Measurements from ENCODE around the gene ISG20L2.

Gene ISG20L2

GRCh38 chr1:156754219-156754618 is 25.7 kb upstream of the ISG20L2 start:
- no peak for DNase-seq (ENCODE audit: low read depth in 2 of 2)

GRCh38 chr1:156752843-156753482 is 24.4 kb upstream of the ISG20L2 start:
- no peak for DNase-seq (ENCODE audit: low read depth in 2 of 2)

DNA sequence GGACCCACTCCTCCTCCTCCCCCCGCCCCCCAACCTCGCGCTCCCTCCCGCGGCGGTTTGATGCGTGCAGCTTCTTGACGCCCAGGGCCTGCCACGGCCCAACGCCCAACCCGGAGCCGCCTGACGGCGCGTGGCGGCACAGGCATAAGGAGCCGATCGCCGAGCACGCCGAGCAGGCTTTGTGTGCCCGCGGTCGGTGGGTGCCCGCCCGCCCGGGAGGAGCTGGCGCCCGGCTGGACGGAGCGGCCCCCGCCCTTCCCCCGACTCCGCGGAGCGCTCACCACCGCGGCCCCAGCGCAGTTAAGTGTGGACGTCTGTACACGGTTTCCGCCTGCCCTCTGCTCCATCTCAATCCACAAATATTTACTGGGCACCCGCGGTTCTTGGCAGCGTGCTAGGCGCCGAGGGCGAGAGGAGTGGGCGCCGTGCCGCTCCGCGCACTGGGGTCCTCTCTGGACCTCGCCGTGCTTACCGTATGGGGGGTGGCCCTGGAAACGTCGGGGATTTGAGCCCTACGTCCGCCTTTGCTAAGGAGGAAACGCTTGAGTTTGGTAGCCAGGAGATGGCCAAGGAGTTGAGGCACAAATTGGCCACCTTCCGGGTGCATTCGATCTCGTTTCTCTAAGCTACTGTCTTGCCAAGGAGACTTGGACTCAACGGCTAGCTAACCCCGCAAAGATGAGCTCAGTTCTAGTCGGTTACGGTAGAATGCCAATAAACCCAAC is 23.4 kb upstream of the ISG20L2 start:
- DNase-seq (ENCODE audit: low read depth in 2 of 2): peak; percentile 95 to 97

DNA sequence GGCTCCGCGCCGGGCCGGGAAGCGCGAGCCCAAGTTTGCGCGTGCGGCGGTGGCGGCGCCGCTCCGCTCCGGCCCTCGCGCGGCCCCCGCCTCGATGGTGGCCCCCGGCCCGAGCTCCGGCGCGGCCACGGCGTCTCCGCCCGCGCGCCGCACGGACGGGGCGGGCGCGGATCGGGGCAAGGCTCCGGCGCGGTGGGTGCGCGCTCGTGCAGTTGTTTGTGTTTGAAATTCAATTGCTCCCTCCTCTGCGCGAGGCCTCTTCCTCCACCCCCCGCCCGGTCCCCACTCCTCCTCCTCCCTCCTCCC is 22.8 kb upstream of the ISG20L2 start, which contains the start of gene HDGF:
TSS of gene HDGF (minus strand) at position 225 of the 306 bp plus-strand sequence. CDS start 246 bp downstream, outside the sequence.
- no peak for DNase-seq (ENCODE audit: low read depth in 2 of 2)

- no peak for DNase-seq (ENCODE audit: low read depth in 2 of 2)
Observed at GRCh38 chr1:156750711-156751450, 22.3 kb upstream of the ISG20L2 start.

GRCh38 chr1:156750191-156750672 is 21.7 kb upstream of the ISG20L2 start:
- DNase-seq (ENCODE audit: low read depth in 2 of 2): no peak

DNA sequence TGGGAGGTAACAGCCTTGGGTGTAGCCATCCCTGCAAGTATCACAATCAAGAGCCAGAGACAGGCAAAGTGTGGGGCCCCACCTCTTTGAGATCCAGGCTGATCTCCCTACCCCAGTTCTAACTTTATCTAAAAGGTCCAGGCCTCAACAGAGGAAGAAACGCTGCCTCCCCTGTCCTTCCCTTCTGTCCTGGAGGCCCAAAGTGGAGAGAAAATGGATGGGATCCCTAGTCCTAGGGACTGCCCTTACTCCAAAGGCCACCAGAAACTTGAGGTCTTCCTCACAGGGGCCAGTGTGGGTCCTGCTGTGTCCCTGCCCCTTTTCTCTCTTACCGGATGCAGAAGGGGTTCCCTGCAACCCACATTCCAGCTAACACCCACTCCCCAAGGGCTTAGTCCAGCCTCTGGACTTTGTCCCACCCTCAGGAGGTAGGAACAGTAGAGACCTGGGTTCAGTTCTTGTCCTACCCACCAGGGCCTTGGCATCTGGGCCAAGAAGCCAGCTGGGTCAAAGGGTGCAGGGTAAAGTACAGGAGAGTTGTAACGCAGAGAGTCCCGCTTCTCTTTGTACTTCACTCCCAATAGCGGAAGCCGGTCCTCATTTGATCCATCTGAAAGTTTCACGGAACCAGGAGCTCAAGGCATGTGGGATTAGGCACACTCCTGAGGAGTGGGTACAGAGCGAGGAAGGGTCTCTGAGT is 21.0 kb upstream of the ISG20L2 start:
- DNase-seq (ENCODE audit: low read depth in 2 of 2): no peak

DNA sequence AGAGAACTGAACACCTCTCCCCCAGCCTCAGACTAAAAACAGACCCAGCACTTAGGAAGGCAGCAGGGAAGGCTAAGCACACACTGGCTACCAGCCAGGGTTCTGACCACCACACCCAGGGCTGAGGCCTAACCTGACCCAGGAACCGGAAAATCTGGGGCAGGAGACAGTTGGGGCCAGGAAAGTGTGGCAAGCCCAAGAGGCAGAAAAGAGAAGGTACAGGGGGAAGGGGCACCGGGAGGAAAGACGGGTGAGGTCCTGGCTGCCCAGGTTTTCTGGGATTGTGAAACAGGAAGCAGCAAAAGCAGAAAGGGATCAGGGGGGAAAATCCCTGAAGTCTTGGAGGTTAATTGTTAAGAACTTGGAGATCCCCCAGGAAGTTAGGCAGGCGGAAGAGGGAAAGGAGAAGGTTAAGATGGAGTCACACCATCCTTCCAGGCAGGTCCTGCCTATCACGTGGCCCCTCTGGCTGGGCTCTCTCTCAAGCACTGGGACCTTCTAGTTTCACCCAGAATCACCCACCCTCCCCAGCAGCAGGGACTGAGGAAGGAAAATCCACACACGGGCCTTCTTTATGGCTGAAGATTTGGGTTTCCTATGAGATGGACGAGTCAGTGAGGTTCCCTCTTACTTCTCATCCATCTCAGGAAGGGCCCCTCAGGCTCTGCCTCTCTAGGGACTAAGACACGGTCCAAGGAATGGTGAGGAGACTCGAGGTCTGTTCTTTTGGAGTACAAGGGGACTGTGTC is 20.3 kb upstream of the ISG20L2 start:
- no peak for DNase-seq (ENCODE audit: low read depth in 2 of 2)

DNA sequence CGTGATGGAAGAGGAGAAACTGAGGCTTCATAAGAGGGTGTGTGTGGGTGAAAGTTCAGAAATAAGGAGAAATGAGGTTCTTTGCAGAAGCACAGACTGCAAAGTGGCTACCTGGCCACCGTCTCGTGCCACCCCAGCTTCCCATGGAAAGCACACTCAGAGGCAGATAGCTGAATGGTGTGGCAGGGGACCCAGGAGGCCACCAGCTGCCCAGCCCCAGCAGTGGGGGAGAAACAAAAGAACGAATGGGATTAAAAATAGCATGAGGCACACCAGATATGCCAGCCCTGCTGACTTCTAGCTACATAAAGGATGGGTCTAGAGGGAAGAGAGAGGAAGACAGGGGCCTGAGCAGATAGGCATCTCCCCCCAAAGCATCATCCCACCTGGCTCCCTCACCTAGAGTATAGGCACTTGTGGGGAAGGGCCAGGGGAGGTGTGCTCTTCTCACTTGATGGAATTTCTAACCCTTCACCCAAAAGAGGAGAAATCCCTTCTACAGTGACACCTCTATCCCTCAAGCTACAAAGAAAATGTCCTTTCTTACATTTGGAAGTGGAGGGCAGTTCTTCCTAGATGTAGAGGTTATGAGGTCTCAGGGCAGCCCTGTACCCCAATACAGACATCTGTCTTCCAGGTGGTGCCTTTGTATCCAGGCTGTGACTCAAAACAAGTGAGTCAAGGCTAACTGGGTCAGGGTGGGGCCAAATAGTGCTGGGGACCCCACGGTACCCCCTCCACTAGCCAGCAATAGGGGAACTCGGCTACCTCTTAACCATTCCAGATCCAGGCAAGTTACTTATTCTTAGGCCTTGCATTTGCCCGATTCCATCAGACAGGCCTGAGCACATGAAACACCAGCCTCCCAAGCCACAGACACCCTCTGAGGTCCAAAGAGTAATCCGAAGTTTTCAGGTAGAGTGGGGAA is 19.4 kb upstream of the ISG20L2 start:
- no peak for DNase-seq (ENCODE audit: low read depth in 2 of 2)

DNA sequence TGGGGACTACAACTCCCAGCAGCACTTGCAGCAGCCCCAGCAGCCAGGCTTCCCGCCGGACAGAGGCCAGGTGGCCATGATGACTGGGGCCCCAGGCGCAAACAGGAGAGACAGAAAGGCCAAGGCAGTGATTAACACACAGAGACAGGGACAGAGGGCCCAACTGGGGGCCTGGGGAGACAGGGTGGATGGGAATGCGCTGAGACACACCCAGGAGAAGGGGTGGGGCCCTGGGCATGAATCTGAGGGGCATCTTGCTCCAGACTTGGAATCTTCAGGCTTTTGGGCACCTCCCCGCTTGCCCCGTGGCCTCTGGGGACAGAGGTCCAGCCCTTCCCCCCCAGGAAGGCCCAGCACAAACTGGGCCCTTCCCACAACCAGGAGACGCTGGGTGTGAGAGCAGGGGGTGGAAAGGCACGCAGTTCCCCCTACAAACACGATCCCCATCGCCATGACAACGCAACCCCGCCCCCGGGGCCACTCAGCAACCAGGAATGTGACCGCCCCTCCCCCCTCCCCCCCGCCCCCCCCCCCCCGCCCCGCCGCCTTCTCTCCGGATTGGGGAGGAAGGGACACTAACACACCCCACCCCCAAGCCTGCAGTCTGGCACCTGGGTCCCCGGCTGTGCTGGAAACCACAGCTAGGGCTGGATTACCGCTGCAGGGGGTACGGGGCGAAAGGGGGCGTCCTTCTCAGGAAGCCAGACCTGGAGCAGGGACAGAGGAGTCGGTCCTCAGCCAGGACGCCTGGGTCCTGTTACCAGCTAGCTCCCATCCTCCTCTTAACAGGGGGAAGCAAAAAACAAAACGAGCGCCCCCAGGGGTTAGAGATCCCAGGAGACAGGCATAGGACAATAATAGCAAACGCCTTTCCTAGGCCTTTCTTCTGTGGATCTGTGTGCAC is 18.4 kb upstream of the ISG20L2 start:
- DNase-seq (ENCODE audit: low read depth in 2 of 2): no peak

- no peak for DNase-seq (ENCODE audit: low read depth in 2 of 2)
Observed at GRCh38 chr1:156746406-156746727, 17.8 kb upstream of the ISG20L2 start.

DNA sequence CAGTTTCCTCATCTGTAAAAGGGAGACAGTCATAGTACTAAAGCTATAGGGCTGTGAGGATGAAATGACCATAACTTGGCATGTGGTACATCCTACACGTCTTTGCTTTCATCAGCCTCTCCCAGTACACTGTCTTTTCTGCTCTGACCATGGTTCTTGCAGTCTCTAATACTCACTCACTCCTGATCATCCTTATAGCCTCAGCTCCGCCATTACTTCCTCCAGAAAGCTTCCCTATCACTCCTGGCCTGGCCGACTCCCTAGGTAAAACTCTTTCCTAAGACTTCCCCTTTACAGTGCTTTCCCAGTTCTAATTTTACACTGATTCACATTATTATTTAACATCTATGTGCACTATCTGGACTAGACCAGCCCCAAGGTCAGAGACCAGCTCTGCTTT is 17.3 kb upstream of the ISG20L2 start:
- DNase-seq (ENCODE audit: low read depth in 2 of 2): no peak

- no peak for DNase-seq (ENCODE audit: low read depth in 2 of 2)
Observed at GRCh38 chr1:156744786-156745419, 16.3 kb upstream of the ISG20L2 start.

DNA sequence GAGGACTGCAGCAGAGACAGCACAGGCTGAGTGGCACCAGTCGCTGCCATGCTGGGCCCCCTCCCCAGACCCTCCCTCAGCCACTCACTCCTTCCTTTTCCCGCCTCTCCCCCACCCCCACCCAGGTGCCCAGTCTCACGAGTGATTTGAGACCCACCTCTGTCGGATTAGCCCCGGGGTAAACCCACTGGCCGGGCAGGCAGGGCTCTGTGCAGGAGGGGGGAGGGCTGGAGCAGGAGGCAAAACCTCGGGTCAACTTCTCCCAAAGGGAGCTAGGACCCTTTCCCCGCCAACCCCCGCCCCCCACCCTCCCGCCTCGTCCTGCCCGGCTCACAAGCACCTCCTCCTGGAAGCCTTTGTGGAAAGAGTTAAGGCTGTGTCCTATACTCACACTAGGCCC is 15.8 kb upstream of the ISG20L2 start:
- DNase-seq (ENCODE audit: low read depth in 2 of 2): no peak

DNA sequence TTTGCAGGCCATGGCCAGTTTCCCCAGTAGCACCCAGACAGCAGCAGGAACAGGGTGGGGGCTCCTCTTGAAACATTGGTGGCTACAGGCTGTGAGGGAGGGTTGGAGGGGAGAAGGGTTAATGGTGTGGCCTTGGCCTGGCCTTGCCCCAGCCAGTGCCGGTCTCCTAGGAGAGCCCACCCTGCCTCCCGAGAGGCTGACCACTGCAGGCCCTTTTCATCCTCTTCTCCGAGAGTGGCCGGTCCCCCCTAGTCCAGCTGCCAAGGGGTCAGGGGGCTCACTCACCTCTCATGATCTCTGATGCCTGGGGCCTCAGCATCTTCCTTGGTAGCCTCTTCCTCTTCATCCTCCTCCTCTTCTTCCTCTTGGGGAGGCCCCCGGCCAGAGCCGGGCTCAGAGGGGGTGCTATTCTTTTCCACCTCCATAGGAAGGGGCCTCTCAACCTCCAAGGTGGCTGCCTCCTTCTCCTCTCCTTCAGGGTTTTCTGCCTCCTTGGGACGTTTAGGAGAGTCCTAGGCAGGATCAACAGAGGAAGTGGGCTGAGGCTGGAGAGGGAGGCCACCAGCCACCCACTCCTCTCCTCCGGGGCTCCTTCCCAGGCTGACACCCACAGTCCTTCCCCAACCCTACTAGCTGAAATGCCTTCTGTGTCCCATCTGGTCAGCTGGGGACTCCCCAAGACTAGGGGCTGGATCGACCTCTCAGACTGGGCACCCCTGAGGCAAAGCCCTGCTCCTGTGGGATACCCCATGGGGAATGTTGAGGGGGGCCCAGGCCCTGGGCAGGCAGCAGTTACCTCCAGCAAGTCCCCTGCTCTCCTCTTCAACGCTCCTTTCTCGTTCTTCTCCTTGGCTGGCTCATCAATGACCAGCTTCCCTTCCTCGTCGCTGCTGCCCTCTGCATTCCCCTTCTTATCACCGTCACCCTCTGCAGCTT is 15.1 kb upstream of the ISG20L2 start:
- no peak for DNase-seq (ENCODE audit: low read depth in 2 of 2)

- no peak for DNase-seq (ENCODE audit: low read depth in 2 of 2)
Observed at GRCh38 chr1:156742801-156743200, 14.2 kb upstream of the ISG20L2 start.

- no peak for DNase-seq (ENCODE audit: low read depth in 2 of 2)
Observed at GRCh38 chr1:156742017-156742416, 13.5 kb upstream of the ISG20L2 start.

DNA sequence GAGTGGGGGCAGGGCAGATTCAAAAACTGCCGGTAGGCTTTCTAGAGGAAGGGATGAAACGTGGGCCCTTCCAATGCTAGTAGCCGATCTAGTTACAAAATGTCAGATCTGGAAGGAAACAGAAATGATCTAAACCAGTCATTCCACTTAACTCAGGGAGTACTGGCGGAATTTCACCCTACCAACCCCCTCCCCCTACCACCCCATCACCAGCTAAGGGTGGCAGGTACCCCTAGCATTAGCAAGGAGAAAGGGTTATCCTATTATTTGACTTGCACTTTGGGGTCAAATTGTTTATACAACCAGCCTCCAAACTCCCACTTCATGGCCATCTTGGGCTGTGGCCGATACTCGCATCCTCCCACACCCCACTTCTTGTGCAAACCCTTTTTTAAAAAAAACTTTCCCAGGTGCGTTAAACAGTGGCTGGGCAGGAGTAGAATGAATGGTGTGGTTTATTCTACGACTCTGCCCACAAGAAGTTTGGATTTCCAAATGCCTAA is 13.0 kb upstream of the ISG20L2 start:
- DNase-seq (ENCODE audit: low read depth in 2 of 2): no peak

All from activated CD8-positive, alpha-beta memory T cell treated with anti-CD3 and anti-CD28 coated beads for 4 hours (primary cell).